HCT116 (cell line): ENCODE data around the gene PRRX1.

Source experiments
- CTCF ChIP-seq, 3 experiments: fragments of 200-600 bp in 1 of 3; sonication (generic) in 1 of 3; IDR thresholded peaks in 2 of 3; conservative IDR thresholded peaks in 1 of 3; 2 replicates each; pipeline ENCODE4 v1.5.1; 2012 to 2017; ENCODE audit warnings: low read depth in 2 of 3, low read length in 2 of 3, antibody characterized with exemption in 1 of 3, borderline replicate concordance in 1 of 3, control low read depth in 1 of 3, mild to moderate bottlenecking in 1 of 3, mixed read lengths in 1 of 3, mixed run types in 1 of 3, moderate library complexity in 1 of 3; ENCODE audit not compliant: insufficient read depth in 1 of 3
- MAX ChIP-seq: IDR thresholded peaks from 2 replicates; pipeline ENCODE4 v1.6.1; 2012
- POLR2A ChIP-seq: IDR thresholded peaks from 2 replicates; pipeline ENCODE4 v1.7.0; 2011; ENCODE audit warnings: borderline replicate concordance; ENCODE audit not compliant: insufficient read depth, insufficient read length; ENCODE audit errors: extremely low read depth
- POLR2AphosphoS5 ChIP-seq: IDR thresholded peaks from 2 replicates; pipeline ENCODE4 v1.6.1; 2011; ENCODE audit warnings: mild to moderate bottlenecking, low read depth, low read length, moderate library complexity
- RAD21 ChIP-seq: IDR thresholded peaks from 2 replicates; pipeline ENCODE4 v1.6.1; 2012; ENCODE audit warnings: low read depth, mild to moderate bottlenecking
- SIN3A ChIP-seq: IDR thresholded peaks from 2 replicates; pipeline ENCODE4 v1.6.1; 2012; ENCODE audit warnings: low read depth
- SP1 ChIP-seq: IDR thresholded peaks from 2 replicates; pipeline ENCODE4 v1.6.1; 2012; ENCODE audit warnings: low read depth
- ZBTB33 ChIP-seq: IDR thresholded peaks from 2 replicates; pipeline ENCODE4 v1.6.1; 2011; ENCODE audit warnings: mild to moderate bottlenecking, low read length, moderate library complexity; ENCODE audit not compliant: insufficient replicate concordance; ENCODE audit errors: extremely low read depth

DNA sequence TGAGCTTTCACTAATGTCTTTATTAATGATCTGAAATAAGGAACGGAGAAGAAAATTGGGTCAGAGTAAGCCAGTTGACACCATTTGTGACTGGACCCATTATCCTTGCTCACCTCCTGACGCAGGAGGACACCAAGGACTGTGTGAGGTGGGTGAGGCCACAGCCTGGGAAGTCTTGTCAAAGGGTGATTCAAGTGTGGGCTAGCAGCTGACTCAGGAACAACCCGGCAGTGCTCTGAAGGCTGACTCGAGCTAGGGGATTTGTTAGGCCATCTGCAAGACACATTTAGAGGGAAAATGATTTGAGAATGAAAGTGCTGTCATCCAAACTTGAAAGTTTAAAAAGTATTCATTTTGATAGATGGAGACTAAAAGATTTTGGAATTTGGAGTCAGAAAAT is 21.2 kb downstream of the PRRX1 start:
- TF ChIP-seq POLR2A (no peak), CTCF (IDR thresholded peaks at IDR 0.05 in 2 of 3, conservative IDR thresholded peaks at IDR 0.05 in 1 of 3; ENCODE audit: borderline replicate concordance in 1 of 3, insufficient read depth in 1 of 3, low read depth in 2 of 3, low read length in 2 of 3) (no peak), MAX (no peak), RAD21 (no peak), POLR2AphosphoS5 (no peak), SIN3A (no peak), SP1 (no peak), ZBTB33 (no peak)
